PFSK-1 (cell line): ENCODE data around the gene EPAS1.

ENCODE experiments used
- FOXP2 ChIP-seq: optimal IDR thresholded peaks from 2 replicates; pipeline ENCODE3; 2011; ENCODE audit warnings: borderline replicate concordance, control low read depth, inconsistent platforms; ENCODE audit not compliant: insufficient read depth; ENCODE audit errors: extremely low read length, extremely low read depth
- POLR2AphosphoS5 ChIP-seq: IDR thresholded peaks from 2 replicates; pipeline ENCODE4 v1.6.1; 2012; ENCODE audit warnings: low read depth, mild to moderate bottlenecking, control low read depth, low read length, moderate library complexity
- SIN3A ChIP-seq: IDR thresholded peaks from 2 replicates; pipeline ENCODE4 v1.6.1; 2012; ENCODE audit warnings: mild to moderate bottlenecking, low read length, moderate library complexity, borderline replicate concordance; ENCODE audit not compliant: insufficient read depth
- TAF1 ChIP-seq: IDR thresholded peaks from 2 replicates; pipeline ENCODE4 v1.6.1; 2012; ENCODE audit warnings: low read length, control low read depth, borderline replicate concordance; ENCODE audit not compliant: insufficient read depth
- TF ChIP-seq, protein P1 (sequence below), 2 experiments: IDR thresholded peaks; 2 replicates each; pipeline versions ENCODE4 v1.6.1 to v1.8.0; 2011 to 2012; ENCODE audit warnings: low read depth in 2 of 2, low read length in 2 of 2, control low read depth in 1 of 2, inconsistent platforms in 1 of 2, mild to moderate bottlenecking in 1 of 2, moderate library complexity in 1 of 2; ENCODE audit not compliant: insufficient read depth in 1 of 2

The EPAS1 gene

DNA sequence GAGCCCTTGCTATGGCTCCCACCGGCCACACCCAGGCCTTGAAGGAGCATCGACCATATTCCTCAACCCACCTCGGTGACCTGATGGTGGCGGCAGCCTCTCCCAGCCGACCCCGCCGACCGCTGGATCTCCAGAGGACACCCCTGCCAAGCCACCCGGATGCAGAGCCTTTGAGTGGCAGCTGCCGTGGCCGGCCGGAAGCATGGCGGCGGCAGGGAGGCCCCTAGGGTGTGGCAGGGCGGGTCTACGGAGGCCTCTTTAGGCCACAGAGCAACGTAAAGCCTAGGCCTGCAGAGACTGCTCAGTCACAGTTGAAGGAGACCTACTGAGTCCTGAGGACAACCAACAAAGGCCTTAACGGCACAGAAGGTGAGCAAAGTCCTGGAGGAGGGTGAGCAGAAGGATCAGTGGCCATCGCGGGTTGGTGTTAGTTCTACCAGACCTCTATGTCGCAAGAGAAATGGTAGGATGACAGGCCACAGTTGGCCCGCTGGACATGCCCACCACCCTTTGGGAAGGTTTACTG, 131.8 kb downstream of the EPAS1 start:
- TF ChIP-seq, protein P1, sequence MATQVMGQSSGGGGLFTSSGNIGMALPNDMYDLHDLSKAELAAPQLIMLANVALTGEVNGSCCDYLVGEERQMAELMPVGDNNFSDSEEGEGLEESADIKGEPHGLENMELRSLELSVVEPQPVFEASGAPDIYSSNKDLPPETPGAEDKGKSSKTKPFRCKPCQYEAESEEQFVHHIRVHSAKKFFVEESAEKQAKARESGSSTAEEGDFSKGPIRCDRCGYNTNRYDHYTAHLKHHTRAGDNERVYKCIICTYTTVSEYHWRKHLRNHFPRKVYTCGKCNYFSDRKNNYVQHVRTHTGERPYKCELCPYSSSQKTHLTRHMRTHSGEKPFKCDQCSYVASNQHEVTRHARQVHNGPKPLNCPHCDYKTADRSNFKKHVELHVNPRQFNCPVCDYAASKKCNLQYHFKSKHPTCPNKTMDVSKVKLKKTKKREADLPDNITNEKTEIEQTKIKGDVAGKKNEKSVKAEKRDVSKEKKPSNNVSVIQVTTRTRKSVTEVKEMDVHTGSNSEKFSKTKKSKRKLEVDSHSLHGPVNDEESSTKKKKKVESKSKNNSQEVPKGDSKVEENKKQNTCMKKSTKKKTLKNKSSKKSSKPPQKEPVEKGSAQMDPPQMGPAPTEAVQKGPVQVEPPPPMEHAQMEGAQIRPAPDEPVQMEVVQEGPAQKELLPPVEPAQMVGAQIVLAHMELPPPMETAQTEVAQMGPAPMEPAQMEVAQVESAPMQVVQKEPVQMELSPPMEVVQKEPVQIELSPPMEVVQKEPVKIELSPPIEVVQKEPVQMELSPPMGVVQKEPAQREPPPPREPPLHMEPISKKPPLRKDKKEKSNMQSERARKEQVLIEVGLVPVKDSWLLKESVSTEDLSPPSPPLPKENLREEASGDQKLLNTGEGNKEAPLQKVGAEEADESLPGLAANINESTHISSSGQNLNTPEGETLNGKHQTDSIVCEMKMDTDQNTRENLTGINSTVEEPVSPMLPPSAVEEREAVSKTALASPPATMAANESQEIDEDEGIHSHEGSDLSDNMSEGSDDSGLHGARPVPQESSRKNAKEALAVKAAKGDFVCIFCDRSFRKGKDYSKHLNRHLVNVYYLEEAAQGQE (IDR thresholded peaks at IDR 0.05; ENCODE audit: insufficient read depth in 1 of 2, low read depth in 2 of 2, low read length in 2 of 2) = no peak
- TF ChIP-seq TAF1 (no peak), POLR2AphosphoS5 (no peak), SIN3A (no peak), FOXP2 (no peak)

DNA sequence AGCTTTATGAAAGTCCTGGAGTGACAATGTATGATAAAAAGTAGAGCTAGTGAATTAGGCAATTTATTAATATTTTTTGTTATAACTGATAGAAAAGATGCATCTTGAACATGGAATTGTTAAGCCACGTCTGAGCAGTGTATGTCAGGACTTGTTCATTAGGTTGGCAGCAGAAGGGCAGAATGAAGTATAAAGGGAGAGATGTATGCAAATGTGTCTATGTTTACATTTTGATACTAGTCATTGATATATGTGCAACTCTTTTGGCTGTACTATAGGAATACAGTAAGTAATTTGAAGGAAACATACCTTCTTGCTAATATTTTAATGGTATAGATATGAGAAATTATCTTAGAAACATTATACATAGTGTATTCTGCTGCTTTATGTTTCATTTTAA, 133.2 kb downstream of the EPAS1 start:
- TF ChIP-seq, protein P1 (IDR thresholded peaks at IDR 0.05; ENCODE audit: insufficient read depth in 1 of 2, low read depth in 2 of 2, low read length in 2 of 2) = no peak
- TF ChIP-seq FOXP2 (no peak), POLR2AphosphoS5 (no peak), TAF1 (no peak), SIN3A (no peak)

DNA sequence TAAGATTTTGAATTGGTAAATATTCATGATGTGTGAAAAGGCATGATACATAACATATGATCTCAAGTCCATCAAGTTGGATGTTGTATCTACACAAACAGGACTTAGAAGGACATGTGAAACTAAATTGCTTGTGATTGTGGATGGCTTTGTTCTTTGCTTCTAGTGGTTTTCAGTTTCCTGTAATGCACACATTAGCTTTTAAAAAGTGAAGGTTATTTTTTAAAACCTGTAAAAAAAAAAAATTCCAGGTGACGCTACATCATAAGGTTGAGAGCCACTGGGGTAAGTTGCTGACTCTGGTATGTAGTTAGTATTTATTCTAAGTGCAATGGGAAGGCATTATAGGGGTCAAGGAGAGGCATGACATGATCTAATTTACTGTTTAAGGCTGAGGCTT, 133.8 kb downstream of the EPAS1 start:
- no peak for TF ChIP-seq POLR2AphosphoS5
- TF ChIP-seq, protein P1 (IDR thresholded peaks at IDR 0.05; ENCODE audit: insufficient read depth in 1 of 2, low read depth in 2 of 2, low read length in 2 of 2) = no peak
- TF ChIP-seq FOXP2 = no peak
- TF ChIP-seq TAF1 = no peak

DNA sequence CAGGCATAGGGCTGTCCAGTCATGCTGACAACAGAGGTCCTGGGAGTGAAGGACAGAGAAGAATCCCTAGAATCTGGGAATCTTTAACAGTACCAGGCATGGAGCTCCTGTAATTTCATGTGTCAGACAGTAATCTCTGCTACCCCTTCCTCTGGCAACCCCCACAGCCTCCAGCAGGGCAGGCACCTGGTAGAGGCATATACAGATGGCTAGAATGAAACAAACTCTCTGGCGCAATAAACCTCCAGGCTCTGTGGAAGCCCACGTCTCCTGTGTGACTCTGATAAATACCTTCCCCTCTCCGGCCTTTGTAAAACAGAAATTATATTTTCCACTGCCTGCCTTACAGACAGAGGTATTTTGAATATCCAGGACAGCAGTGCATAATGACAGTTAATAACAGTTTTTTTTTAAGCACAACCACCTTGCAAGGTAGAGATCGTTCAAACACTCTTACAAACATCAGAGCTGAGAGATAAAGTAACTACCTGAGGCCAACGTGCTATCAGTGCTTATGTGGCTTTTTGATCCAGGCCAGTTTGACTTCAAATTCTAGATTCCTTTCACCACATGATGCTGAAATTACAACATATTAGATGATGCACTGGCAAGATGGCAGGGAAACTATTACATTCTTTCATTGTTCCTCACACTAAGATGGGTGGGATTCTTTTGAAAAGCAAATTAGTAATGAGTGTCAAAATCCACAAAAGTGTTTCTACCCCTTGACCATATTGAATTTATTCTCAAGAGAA, 134.5 kb downstream of the EPAS1 start:
- no peak for TF ChIP-seq FOXP2
- TF ChIP-seq POLR2AphosphoS5 = no peak
- no peak for TF ChIP-seq SIN3A
- TF ChIP-seq TAF1 = no peak
- TF ChIP-seq, protein P1 (IDR thresholded peaks at IDR 0.05; ENCODE audit: insufficient read depth in 1 of 2, low read depth in 2 of 2, low read length in 2 of 2) = no peak
